K562 (cell line): ENCODE measurements around the gene C18orf32. TPM values are rescaled to one million over a fixed set of nuclear protein-coding genes. Genes with fewer than 3 reads are reported as not detected.
A peak's percentile ranks its signal among the peaks of the same experiment; 100 is the strongest.

Experiments
- ARNT ChIP-seq, 2 experiments: fragments of 450-650 bp; IDR thresholded peaks; 2 replicates each; pipeline ENCODE4 v1.6.1; 2016; ENCODE audit warnings: mild to moderate bottlenecking in 1 of 2
- HDAC2 ChIP-seq: fragments of 450-650 bp; IDR thresholded peaks from 2 replicates; pipeline ENCODE4 v1.6.1; 2016; ENCODE audit warnings: mild to moderate bottlenecking
- HMGN3 ChIP-seq: IDR thresholded peaks from 2 replicates; pipeline ENCODE4 v1.6.1; 2011; ENCODE audit warnings: borderline replicate concordance, low read depth, mild to moderate bottlenecking, mixed read lengths, low read length; ENCODE audit not compliant: insufficient read length; ENCODE audit errors: extremely low read depth
- HNRNPK ChIP-seq: fragments of 200-400 bp; formaldehyde crosslinking; IDR thresholded peaks from one replicate; pipeline ENCODE4 v1.6.1; 2018; ENCODE audit warnings: mild to moderate bottlenecking, low read depth, low read length; ENCODE audit not compliant: poor library complexity, severe bottlenecking
- MAZ ChIP-seq, 2 experiments: fragments of 450-650 bp in 1 of 2; sonication (generic) in 1 of 2; formaldehyde crosslinking; IDR thresholded peaks in 1 of 2; conservative IDR thresholded peaks in 1 of 2; 2 replicates each; pipeline versions ENCODE4 v1.4.0 to v1.5.0; 2020; ENCODE audit warnings: mild to moderate bottlenecking in 1 of 2, missing genetic modification reagents in 1 of 2
- NBN ChIP-seq: fragments of 450-650 bp; IDR thresholded peaks from 2 replicates; pipeline ENCODE4 v1.6.1; 2016; ENCODE audit warnings: low read depth, mild to moderate bottlenecking
- RBM25 ChIP-seq: fragments of 200-400 bp; formaldehyde crosslinking; IDR thresholded peaks from 2 replicates; pipeline ENCODE4 v1.6.1; 2018; ENCODE audit warnings: low read length, low read depth, moderate library complexity; ENCODE audit not compliant: severe bottlenecking
- RHOXF2B ChIP-seq: fragments of 250-450 bp; sonication (Bioruptor Pico); conservative IDR thresholded peaks from 2 replicates; pipeline ENCODE4 v1.5.1; 2021
- SAP30 ChIP-seq: fragments of 200-600 bp; sonication (generic); IDR thresholded peaks from 2 replicates; pipeline ENCODE4 v1.6.1; 2012; ENCODE audit warnings: borderline replicate concordance, low read depth, mild to moderate bottlenecking, moderate library complexity, low read length, control low read depth, inconsistent platforms; ENCODE audit not compliant: insufficient read depth, poor library complexity, severe bottlenecking
- STAT5A ChIP-seq: IDR thresholded peaks from 2 replicates; pipeline ENCODE4 v1.6.1; 2012; ENCODE audit warnings: low read length, inconsistent platforms, borderline replicate concordance
- ZBTB7A ChIP-seq: IDR thresholded peaks from 2 replicates; pipeline ENCODE4 v1.6.1; 2011; ENCODE audit warnings: low read depth, mild to moderate bottlenecking, low read length, moderate library complexity, borderline replicate concordance; ENCODE audit not compliant: control insufficient read depth
- ZC3H8 ChIP-seq: fragments of 450-650 bp; IDR thresholded peaks from 2 replicates; pipeline ENCODE4 v1.6.1; 2017
- ZNF551 ChIP-seq: fragments of 250-450 bp; sonication (Bioruptor Pico); IDR thresholded peaks from 2 replicates; pipeline ENCODE4 v1.5.0; 2021; ENCODE audit warnings: mild to moderate bottlenecking, moderate library complexity
- ZNF695 ChIP-seq: fragments of 450-650 bp; formaldehyde crosslinking; IDR thresholded peaks from 2 replicates; pipeline ENCODE4 v1.4.0; 2020; ENCODE audit warnings: mild to moderate bottlenecking, moderate library complexity
- polyA plus RNA-seq, 8 experiments: library from polyadenylated mRNA; depleted of rRNA in 4 of 8; stranded (reverse) in 5 of 8; unstranded in 3 of 8; fragments of >200 nt; fragmentation: Nextera tagmentation in 2 of 8; fragmentation: Illumina TruSeq in 1 of 8; extraction: Ambion mirVana in 2 of 8; extraction: Trizol in 1 of 8; gene quantifications; 2 replicates each; pipeline versions ENCODE4 v1.2.1 to v1.2.3, GENCODE V29; 2011 to 2014; ENCODE audit warnings: inconsistent platforms in 1 of 8, missing spikeins in 1 of 8
- total RNA-seq, 7 experiments: library from RNA; depleted of rRNA in 6 of 7; stranded (reverse); fragments of >200 nt in 6 of 7; fragmentation: Illumina TruSeq in 2 of 7; extraction: Trizol in 2 of 7; gene quantifications; 2 replicates each; pipeline versions ENCODE4 v1.2.1 to v1.2.3, GENCODE V29; 2011 to 2021; ENCODE audit warnings: low replicate concordance in 1 of 7
- TF ChIP-seq, protein P1 (sequence below): fragments of 450-650 bp; IDR thresholded peaks from 2 replicates; pipeline ENCODE4 v1.6.1; 2016; ENCODE audit warnings: low read depth
- TF ChIP-seq, protein P2 (sequence below): IDR thresholded peaks from 3 replicates; pipeline ENCODE4 v1.6.1; 2011; ENCODE audit warnings: borderline replicate concordance, mild to moderate bottlenecking; ENCODE audit not compliant: insufficient read length, insufficient read depth
- TF ChIP-seq, protein P3 (sequence below): IDR thresholded peaks from 2 replicates; pipeline ENCODE4 v1.6.1; 2011; ENCODE audit not compliant: insufficient read length; ENCODE audit errors: extremely low read depth

Gene C18orf32
- total and polyA plus RNA-seq, 9 of the 15 experiments (the other 6 are each of a cell fraction or from before 2014, with no cell fraction given): 8.5 to 35.0 (median 20.4) TPM

DNA sequence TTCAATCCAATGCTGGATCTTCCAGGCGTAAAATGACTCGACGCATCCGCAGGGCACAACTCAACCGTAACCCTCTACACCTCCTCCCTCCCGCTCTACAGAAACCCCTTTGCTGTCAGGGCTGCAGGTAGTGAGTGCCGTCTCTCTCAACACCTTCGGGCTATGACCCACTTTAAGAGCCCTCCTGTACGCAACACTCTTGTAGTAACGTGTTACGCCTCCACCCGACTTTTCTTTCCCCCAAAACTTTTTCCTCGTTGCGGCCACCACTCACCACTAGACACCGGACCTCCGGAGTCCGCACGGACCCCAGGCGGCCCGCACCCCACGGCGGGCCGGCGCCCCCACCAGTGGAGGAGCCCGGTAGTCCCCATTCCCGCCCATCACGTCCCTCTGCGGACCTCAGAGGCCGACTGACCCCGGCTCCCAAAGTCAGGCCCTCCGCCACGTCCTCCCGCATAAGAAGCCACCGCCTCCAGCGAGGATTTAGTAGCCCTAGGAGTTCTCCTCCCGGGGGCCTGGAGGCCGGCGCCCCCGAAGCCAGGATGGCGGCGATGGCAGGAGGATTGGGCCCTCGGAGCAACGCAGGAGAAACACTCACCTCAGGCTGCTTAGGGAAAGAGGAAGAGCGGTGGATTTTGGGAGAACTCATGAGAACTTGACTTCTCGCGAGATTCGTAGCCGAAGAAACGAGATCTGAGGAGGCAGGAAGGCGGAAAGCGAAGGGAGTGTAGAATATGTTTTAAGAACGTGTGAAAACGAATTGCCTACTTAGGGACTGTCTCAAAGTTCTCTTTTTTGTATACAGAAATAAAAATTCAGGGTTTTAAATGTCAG, 5.0 kb upstream of the C18orf32 start, which contains the start of gene RPL17 (continued):
- TF ChIP-seq MAZ (CRISPR knock-in tag; conservative IDR thresholded peaks at IDR 0.05 in 1 of 2, IDR thresholded peaks at IDR 0.05 in 1 of 2) (no peak; a peak in 1 of 4 replicates), HMGN3 (no peak), STAT5A (no peak), RBM25 (peak; percentile 93), ARNT (IDR thresholded peaks at IDR 0.05) (no peak), ZNF695 (CRISPR knock-in tag) (no peak), HNRNPK (no peak), SAP30 (no peak), RHOXF2B (CRISPR knock-in tag) (no peak), NBN (peak; percentile 52; the same call in 1 of the 2 replicates), ZBTB7A (no peak), ZNF551 (CRISPR knock-in tag) (no peak), ZC3H8 (no peak), HDAC2 (no peak)
- TF ChIP-seq, protein P1, sequence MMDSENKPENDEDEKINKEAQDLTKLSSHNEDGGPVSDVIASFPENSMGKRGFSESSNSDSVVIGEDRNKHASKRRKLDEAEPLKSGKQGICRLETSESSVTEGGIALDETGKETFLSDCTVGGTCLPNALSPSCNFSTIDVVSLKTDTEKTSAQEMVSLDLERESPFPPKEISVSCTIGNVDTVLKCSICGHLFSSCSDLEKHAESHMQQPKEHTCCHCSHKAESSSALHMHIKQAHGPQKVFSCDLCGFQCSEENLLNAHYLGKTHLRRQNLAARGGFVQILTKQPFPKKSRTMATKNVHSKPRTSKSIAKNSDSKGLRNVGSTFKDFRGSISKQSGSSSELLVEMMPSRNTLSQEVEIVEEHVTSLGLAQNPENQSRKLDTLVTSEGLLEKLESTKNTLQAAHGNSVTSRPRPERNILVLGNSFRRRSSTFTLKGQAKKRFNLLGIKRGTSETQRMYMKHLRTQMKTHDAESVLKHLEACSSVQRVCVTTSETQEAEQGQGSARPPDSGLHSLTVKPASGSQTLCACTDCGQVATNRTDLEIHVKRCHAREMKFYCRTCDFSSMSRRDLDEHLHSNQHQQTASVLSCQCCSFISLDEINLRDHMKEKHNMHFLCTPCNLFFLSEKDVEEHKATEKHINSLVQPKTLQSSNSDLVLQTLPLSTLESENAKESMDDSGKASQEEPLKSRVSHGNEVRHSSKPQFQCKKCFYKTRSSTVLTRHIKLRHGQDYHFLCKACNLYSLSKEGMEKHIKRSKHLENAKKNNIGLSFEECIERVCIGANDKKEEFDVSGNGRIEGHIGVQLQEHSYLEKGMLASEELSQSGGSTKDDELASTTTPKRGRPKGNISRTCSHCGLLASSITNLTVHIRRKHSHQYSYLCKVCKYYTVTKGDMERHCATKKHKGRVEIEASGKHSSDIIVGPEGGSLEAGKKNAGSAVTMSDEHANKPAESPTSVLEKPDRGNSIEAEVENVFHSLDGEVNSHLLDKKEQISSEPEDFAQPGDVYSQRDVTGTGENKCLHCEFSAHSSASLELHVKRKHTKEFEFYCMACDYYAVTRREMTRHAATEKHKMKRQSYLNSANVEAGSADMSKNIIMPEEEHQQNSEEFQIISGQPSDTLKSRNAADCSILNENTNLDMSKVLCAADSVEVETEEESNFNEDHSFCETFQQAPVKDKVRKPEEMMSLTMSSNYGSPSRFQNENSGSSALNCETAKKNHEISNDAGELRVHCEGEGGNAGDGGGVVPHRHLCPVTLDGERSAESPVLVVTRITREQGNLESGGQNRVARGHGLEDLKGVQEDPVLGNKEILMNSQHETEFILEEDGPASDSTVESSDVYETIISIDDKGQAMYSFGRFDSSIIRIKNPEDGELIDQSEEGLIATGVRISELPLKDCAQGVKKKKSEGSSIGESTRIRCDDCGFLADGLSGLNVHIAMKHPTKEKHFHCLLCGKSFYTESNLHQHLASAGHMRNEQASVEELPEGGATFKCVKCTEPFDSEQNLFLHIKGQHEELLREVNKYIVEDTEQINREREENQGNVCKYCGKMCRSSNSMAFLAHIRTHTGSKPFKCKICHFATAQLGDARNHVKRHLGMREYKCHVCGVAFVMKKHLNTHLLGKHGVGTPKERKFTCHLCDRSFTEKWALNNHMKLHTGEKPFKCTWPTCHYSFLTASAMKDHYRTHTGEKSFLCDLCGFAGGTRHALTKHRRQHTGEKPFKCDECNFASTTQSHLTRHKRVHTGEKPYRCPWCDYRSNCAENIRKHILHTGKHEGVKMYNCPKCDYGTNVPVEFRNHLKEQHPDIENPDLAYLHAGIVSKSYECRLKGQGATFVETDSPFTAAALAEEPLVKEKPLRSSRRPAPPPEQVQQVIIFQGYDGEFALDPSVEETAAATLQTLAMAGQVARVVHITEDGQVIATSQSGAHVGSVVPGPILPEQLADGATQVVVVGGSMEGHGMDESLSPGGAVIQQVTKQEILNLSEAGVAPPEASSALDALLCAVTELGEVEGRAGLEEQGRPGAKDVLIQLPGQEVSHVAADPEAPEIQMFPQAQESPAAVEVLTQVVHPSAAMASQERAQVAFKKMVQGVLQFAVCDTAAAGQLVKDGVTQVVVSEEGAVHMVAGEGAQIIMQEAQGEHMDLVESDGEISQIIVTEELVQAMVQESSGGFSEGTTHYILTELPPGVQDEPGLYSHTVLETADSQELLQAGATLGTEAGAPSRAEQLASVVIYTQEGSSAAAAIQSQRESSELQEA: no peak
- TF ChIP-seq, protein P2, sequence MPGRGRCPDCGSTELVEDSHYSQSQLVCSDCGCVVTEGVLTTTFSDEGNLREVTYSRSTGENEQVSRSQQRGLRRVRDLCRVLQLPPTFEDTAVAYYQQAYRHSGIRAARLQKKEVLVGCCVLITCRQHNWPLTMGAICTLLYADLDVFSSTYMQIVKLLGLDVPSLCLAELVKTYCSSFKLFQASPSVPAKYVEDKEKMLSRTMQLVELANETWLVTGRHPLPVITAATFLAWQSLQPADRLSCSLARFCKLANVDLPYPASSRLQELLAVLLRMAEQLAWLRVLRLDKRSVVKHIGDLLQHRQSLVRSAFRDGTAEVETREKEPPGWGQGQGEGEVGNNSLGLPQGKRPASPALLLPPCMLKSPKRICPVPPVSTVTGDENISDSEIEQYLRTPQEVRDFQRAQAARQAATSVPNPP: no peak
- TF ChIP-seq, protein P3, sequence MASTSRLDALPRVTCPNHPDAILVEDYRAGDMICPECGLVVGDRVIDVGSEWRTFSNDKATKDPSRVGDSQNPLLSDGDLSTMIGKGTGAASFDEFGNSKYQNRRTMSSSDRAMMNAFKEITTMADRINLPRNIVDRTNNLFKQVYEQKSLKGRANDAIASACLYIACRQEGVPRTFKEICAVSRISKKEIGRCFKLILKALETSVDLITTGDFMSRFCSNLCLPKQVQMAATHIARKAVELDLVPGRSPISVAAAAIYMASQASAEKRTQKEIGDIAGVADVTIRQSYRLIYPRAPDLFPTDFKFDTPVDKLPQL: no peak
